H1 (cell line): ENCODE results near the gene IDH3A. TPM values are rescaled to one million over a fixed set of nuclear protein-coding genes. Genes with fewer than 3 reads are reported as not detected.

Source experiments
- ATF2 ChIP-seq: IDR thresholded peaks from 2 replicates; pipeline ENCODE4 v1.6.1; 2012; ENCODE audit warnings: low read length, inconsistent platforms
- BRCA1 ChIP-seq: IDR thresholded peaks from 2 replicates; pipeline ENCODE4 v1.6.1; 2012; ENCODE audit warnings: low read depth, low read length, improper control_type of control experiment
- GTF2F1 ChIP-seq: IDR thresholded peaks from 2 replicates; pipeline ENCODE4 v1.6.1; 2012; ENCODE audit warnings: low read depth, low read length, improper control_type of control experiment, borderline replicate concordance
- NANOG ChIP-seq: IDR thresholded peaks from 2 replicates; pipeline ENCODE4 v1.6.1; 2011; ENCODE audit warnings: low read length, low read depth, mild to moderate bottlenecking, inconsistent platforms; ENCODE audit not compliant: insufficient read depth, poor library complexity, severe bottlenecking
- RFX5 ChIP-seq: IDR thresholded peaks from 2 replicates; pipeline ENCODE4 v1.6.1; 2011; ENCODE audit warnings: low read depth, low read length, improper control_type of control experiment, borderline replicate concordance
- RXRA ChIP-seq: IDR thresholded peaks from 2 replicates; pipeline ENCODE4 v1.6.1; 2011; ENCODE audit warnings: low read depth, mild to moderate bottlenecking, low read length, moderate library complexity; ENCODE audit not compliant: insufficient read depth
- polyA plus RNA-seq, 7 experiments: library from polyadenylated mRNA; depleted of rRNA in 3 of 7; stranded (reverse) in 5 of 7; unstranded in 2 of 7; fragments of >200 nt in 5 of 7; fragments of 200-250 nt in 2 of 7; gene quantifications; 1 replicate in 5 of 7; 2 replicates in 1 of 7; 4 replicates in 1 of 7; pipeline versions ENCODE4 v1.2.1 to v1.2.3, GENCODE V29; 2011 to 2013; ENCODE audit warnings: missing spikeins in 2 of 7, mixed read lengths in 2 of 7
- total RNA-seq: library from RNA; stranded (reverse); fragmentation: NEBNext Ultra II Directional; extraction: Animal tissue kit (Norgen Biotek cat#: 25700); gene quantifications from 2 replicates; pipeline ENCODE4 v1.2.1, GENCODE V29; 2021

The IDH3A gene
- total and polyA plus RNA-seq, 2 of the 8 experiments (the other 6 are each of a cell fraction or from before 2014, with no cell fraction given): 23.4 to 36.8 TPM

DNA sequence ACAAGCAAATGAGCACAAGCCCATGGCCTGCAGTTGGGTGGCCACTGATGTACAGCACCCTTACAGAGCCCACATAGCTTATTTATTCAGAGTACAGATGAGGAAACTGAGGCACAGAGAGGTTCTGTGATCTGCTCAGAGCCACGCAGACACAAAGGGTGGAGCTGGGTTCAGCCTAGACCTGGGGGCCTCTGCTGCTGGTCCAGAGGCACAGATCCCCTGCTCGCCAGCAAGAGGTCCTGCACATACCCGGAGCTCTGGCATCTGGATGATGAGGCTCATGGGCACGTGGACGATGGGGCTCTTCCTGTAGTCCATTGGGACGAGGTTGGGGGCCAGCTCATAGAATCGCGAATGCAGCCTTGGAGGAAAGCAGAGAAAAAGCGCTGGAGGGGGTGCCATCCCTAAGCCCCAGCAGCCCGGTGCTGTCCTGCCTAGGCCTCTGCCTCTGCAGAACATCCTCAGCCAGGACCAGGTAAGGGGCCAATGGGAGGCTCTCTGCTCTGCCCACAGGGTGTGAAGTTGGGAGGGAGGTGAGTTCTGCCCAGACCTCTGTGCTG is 38.2 kb upstream of the IDH3A start (continued):
- TF ChIP-seq RFX5: no peak
- no peak for TF ChIP-seq RXRA
- TF ChIP-seq GTF2F1: no peak
- no peak for TF ChIP-seq ATF2
- TF ChIP-seq NANOG: no peak
- TF ChIP-seq BRCA1: no peak
